Measurements from ENCODE around the gene HPCAL4. TPM values are rescaled to one million over a fixed set of nuclear protein-coding genes. Genes with fewer than 3 reads are reported as not detected.
A peak's percentile ranks its signal among the peaks of the same experiment; 100 is the strongest.

Gene HPCAL4
- total and polyA plus RNA-seq, 2 donors from 2014 or later = 3.9 to 5.2 TPM

GRCh38 chr1:39681999-39682398 lies 9.2 kb downstream of the HPCAL4 start:
- no peak overlapping the region for H3K4me3 ChIP-seq (ENCODE audit: low read length in 3 of 3)
- H3K27me3 ChIP-seq (ENCODE audit: control insufficient read depth, insufficient read depth, low read length) = peaks cover 13% of the 10 kb centered on the region
- no peak overlapping the region for H3K9ac ChIP-seq (ENCODE audit: low read length in 3 of 3)
- peaks cover 0 to 5% (median 0%) of the 10 kb centered on the region in 3 donors for H3K4me1 ChIP-seq (ENCODE audit: control insufficient read depth in 2 of 3, insufficient read depth in 2 of 3, low read depth in 1 of 3, low read length in 3 of 3)
- H3K27ac ChIP-seq (ENCODE audit: low read depth in 2 of 2, low read length in 2 of 2) = no peak overlapping the region
- H3K9me3 ChIP-seq (ENCODE audit: control insufficient read depth in 2 of 3, insufficient read depth in 1 of 3, low read length in 3 of 3) = no peaks in the 10 kb centered on the region
- FAIRE-seq = no peak
- H3K36me3 ChIP-seq (ENCODE audit: control insufficient read depth in 2 of 3, insufficient read depth in 3 of 3, low read length in 3 of 3) = no peaks in the 10 kb centered on the region
- intact Hi-C loops (cut with DNase I) = no loop called here
- peak in 1 of 5 donors; percentile 22 for DNase-seq
- TF ChIP-seq CTCF (IDR thresholded peaks at IDR 0.05; ENCODE audit: borderline replicate concordance, extremely low read depth, insufficient read depth) = no peak

GRCh38 chr1:39681294-39681693 lies 9.9 kb downstream of the HPCAL4 start:
- intact Hi-C loops (cut with DNase I) = no loop called here
- Histone ChIP-seq H3K27ac (ENCODE audit: low read depth in 2 of 2, low read length in 2 of 2) (no peak overlapping the region), H3K27me3 (ENCODE audit: control insufficient read depth, insufficient read depth, low read length) (peaks cover 13% of the 10 kb centered on the region), H3K4me1 (ENCODE audit: control insufficient read depth in 2 of 3, insufficient read depth in 2 of 3, low read depth in 1 of 3, low read length in 3 of 3) (peaks cover 0 to 5% (median 0%) of the 10 kb centered on the region in 3 donors), H3K4me3 (ENCODE audit: low read length in 3 of 3) (no peak overlapping the region), H3K9me3 (ENCODE audit: control insufficient read depth in 2 of 3, insufficient read depth in 1 of 3, low read length in 3 of 3) (no peaks in the 10 kb centered on the region), H3K9ac (ENCODE audit: low read length in 3 of 3) (no peak overlapping the region), H3K36me3 (ENCODE audit: control insufficient read depth in 2 of 3, insufficient read depth in 3 of 3, low read length in 3 of 3) (no peaks in the 10 kb centered on the region)
- no peak for DNase-seq
- no peak for TF ChIP-seq CTCF (IDR thresholded peaks at IDR 0.05; ENCODE audit: borderline replicate concordance, extremely low read depth, insufficient read depth)
- no peak for FAIRE-seq

- FAIRE-seq (no peak), DNase-seq (peak in 1 of 5 donors; percentile 16)
- Histone ChIP-seq H3K4me1 (ENCODE audit: control insufficient read depth in 2 of 3, insufficient read depth in 2 of 3, low read depth in 1 of 3, low read length in 3 of 3) (peaks cover 0 to 5% (median 0%) of the 10 kb centered on the region in 3 donors), H3K27ac (ENCODE audit: low read depth in 2 of 2, low read length in 2 of 2) (no peak overlapping the region), H3K4me3 (ENCODE audit: low read length in 3 of 3) (no peak overlapping the region), H3K9me3 (ENCODE audit: control insufficient read depth in 2 of 3, insufficient read depth in 1 of 3, low read length in 3 of 3) (no peaks in the 10 kb centered on the region), H3K27me3 (ENCODE audit: control insufficient read depth, insufficient read depth, low read length) (peaks cover 13% of the 10 kb centered on the region), H3K9ac (ENCODE audit: low read length in 3 of 3) (no peak overlapping the region), H3K36me3 (ENCODE audit: control insufficient read depth in 2 of 3, insufficient read depth in 3 of 3, low read length in 3 of 3) (no peaks in the 10 kb centered on the region)
- TF ChIP-seq CTCF (IDR thresholded peaks at IDR 0.05; ENCODE audit: borderline replicate concordance, extremely low read depth, insufficient read depth) = no peak
- intact Hi-C loops (cut with DNase I) = no loop called here
Observed at GRCh38 chr1:39680751-39681150, 10.5 kb downstream of the HPCAL4 start.

GRCh38 chr1:39679821-39680220 lies 11.4 kb downstream of the HPCAL4 start:
- FAIRE-seq (no peak), DNase-seq (peak in 1 of 5 donors; percentile 2)
- Histone ChIP-seq H3K9me3 (ENCODE audit: control insufficient read depth in 2 of 3, insufficient read depth in 1 of 3, low read length in 3 of 3) (no peaks in the 10 kb centered on the region), H3K27ac (ENCODE audit: low read depth in 2 of 2, low read length in 2 of 2) (no peak overlapping the region), H3K36me3 (ENCODE audit: control insufficient read depth in 2 of 3, insufficient read depth in 3 of 3, low read length in 3 of 3) (no peaks in the 10 kb centered on the region), H3K9ac (ENCODE audit: low read length in 3 of 3) (no peak overlapping the region), H3K27me3 (ENCODE audit: control insufficient read depth, insufficient read depth, low read length) (peaks cover 13% of the 10 kb centered on the region), H3K4me3 (ENCODE audit: low read length in 3 of 3) (no peak overlapping the region), H3K4me1 (ENCODE audit: control insufficient read depth in 2 of 3, insufficient read depth in 2 of 3, low read depth in 1 of 3, low read length in 3 of 3) (peaks cover 0 to 5% (median 0%) of the 10 kb centered on the region in 3 donors)
- intact Hi-C loops (cut with DNase I) = no loop called here
- TF ChIP-seq CTCF (IDR thresholded peaks at IDR 0.05; ENCODE audit: borderline replicate concordance, extremely low read depth, insufficient read depth) = no peak
